COLO668 (cell line): ENCODE measurements around the gene ZNF558.
"Not testable (repeated sequence)": the region's sequence is repeated elsewhere in the genome, so short reads cannot be mapped to it uniquely, and the experiment has no call there.

Source experiments
- DNase-seq: peaks from one replicate; lab custom pipeline; 2025; ENCODE audit not compliant: unreplicated experiment; lab: John Stamatoyannopoulos, UW

ZNF558 gene

DNA sequence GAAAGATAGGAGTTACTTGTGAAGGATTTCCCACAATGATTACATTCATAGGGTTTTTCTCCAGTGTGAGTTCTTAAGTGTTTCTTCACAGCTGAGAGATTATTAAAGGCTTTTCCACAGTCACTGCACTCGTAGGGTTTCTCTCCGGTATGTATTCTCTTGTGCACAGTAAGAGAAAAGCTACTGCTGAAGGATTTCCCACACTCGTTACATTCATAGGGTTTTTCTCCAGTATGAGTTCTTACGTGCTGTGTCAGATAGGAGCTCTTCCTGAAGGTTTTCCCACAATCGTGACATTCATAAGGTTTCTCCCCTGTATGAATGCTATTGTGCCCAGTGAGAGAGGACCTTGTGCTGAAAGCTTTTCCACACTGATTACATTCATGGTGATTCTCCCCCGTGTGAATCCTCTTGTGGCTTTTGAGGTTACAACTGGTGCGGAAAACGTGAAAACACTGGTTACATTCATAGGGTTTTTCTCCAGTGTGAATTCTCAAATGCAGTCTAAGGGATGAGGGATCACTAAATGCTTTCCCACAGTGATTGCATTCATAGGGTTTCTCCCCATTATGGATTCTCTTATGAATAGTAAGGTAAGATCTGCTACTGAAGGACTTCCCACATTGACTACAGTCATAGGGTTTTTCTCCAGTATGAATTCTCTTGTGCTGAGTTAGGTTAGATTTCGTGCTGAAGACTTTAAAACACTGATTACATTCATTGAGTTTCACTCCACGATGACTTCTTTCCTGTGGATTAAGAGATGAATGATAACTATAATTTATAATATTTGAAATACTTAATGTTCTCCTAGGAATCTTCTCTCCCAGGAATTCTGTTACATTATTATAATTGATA is 20.6 kb downstream of the ZNF558 start:
- DNase-seq, result no peak

- DNase-seq, result no peak
Observed at GRCh38 chr19:8806661-8807060, 25.4 kb downstream of the ZNF558 start.

DNA sequence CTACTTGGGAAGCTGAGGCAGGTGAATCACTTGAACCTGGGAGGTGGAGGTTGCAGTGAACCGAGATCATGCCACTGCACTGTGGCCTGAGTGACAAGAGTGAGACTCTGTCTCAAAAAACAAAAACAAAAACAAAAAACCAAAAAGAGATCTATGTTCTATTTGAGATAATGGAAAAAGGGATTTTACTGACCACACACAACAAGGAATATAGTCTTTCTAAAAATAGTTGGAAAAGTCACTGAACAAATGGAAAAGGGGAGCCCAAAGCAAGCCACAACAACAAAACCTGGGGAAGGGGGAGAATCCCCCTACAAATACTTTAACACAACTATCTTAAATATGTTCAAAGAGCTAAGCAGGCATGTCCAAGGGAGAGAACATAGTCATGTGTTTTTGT is 37.3 kb downstream of the ZNF558 start:
- no peak for DNase-seq

GRCh38 chr19:8773587-8773986 is 58.5 kb downstream of the ZNF558 start:
- DNase-seq, result not testable (repeated sequence)

DNA sequence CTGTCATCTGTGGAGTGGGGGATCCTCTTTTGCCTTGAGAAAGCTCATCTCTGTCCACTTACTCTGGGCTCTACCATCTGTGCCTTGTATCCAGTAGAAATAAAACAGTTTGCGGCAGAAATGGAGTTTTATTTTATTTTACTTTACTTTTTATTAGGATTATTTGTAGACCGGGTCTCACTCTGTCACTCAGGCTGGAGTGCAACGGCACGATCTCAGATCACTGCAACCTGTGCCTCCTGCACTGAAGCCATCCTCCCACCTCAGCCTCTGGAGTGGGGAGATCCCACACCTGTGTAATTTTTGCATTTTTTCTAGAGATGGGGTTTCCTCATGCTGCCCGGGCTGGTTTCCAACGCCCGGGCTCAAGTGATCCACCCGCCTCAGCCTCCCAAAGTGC is 62.8 kb downstream of the ZNF558 start:
- not testable (repeated sequence) for DNase-seq

GRCh38 chr19:8767257-8767656 is 64.8 kb downstream of the ZNF558 start:
- not testable (repeated sequence) for DNase-seq
